GM03348 (cell line): ENCODE data around the gene EMD.
"Not testable (repeated sequence)": the region's sequence is repeated elsewhere in the genome, so short reads cannot be mapped to it uniquely, and the experiment has no call there.

Experiments used
- DNase-seq: peaks from one replicate; pipeline ENCODE4 v3.0.0; 2012; ENCODE audit warnings: low spot score

Gene EMD

GRCh38 chrX:154396363-154396762, 17.3 kb downstream of the EMD start:
- DNase-seq, result not testable (repeated sequence)

GRCh38 chrX:154396973-154397887, 18.1 kb downstream of the EMD start:
- DNase-seq, result peak; percentile 68

GRCh38 chrX:154397888-154398667, 19.0 kb downstream of the EMD start, which contains the start of gene RPL10:
TSS of gene RPL10 (plus strand) at chrX:154398377. CDS start at chrX:154398520, 143 bp downstream.
- DNase-seq, result peak; percentile 94

- peak; percentile 61 for DNase-seq
Observed at GRCh38 chrX:154398668-154399526, 19.8 kb downstream of the EMD start.

- DNase-seq, result no peak
Observed at GRCh38 chrX:154399527-154400368, 20.7 kb downstream of the EMD start.

GRCh38 chrX:154400369-154400817, 21.3 kb downstream of the EMD start:
- not testable (repeated sequence) for DNase-seq

GRCh38 chrX:154401045-154401799, 22.1 kb downstream of the EMD start:
- DNase-seq, result no peak

GRCh38 chrX:154401918-154402621, 23.0 kb downstream of the EMD start:
- no peak for DNase-seq

- DNase-seq, result no peak
Observed at GRCh38 chrX:154402622-154403127, 23.6 kb downstream of the EMD start.

- no peak for DNase-seq
Observed at GRCh38 chrX:154403192-154403591, 24.1 kb downstream of the EMD start.

GRCh38 chrX:154403858-154404257, 24.8 kb downstream of the EMD start:
- DNase-seq, result no peak

GRCh38 chrX:154404625-154405192, 25.6 kb downstream of the EMD start:
- no peak for DNase-seq

- no peak for DNase-seq
Observed at GRCh38 chrX:154408659-154409221, 29.6 kb downstream of the EMD start.

- DNase-seq, result peak; percentile 82
Observed at GRCh38 chrX:154409222-154409871, 30.3 kb downstream of the EMD start, which contains the start of gene DNASE1L1. TSS of gene DNASE1L1 (minus strand) at chrX:154409254. CDS start at chrX:154405568, 3,686 bp downstream.

- peak; percentile 56 for DNase-seq
Observed at GRCh38 chrX:154411981-154412340, 32.9 kb downstream of the EMD start.

- DNase-seq, result no peak
Observed at GRCh38 chrX:154412468-154412867, 33.4 kb downstream of the EMD start.

- no peak for DNase-seq
Observed at GRCh38 chrX:154413142-154413541, 34.0 kb downstream of the EMD start.

- no peak for DNase-seq
Observed at GRCh38 chrX:154417157-154417556, 38.1 kb downstream of the EMD start.
